ENCODE measurements around the gene CS.

CS gene

DNA sequence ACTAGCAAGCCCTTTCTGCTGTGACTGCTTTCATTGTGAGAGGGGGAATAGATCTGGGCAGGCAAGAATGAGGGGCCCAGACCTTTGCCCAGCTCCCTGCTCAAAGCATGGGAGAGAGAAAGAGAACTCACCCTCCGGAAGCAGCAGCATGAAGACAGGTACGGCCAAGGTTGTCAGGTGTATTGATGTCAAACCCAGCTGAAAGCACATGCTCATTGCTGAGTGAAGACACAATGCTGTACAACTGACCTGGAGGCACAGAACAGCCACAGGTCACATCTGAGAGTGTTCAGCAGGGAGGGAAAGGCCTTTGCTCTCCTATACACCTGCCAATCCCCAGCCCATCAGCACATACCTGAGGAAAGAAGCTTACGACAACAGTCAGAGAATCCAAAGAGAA is 47.5 kb downstream of the CS start:
- Histone ChIP-seq H3K27me3 (ENCODE audit: insufficient read depth, low read length) (no peaks in the 10 kb centered on the region), H2AFZ (ENCODE audit: low read length, unreplicated experiment) (no peak overlapping the region), H3K4me1 (ENCODE audit: control insufficient read depth, insufficient read depth, low read length, unreplicated experiment) (peaks cover 18% of the 10 kb centered on the region), H3K79me2 (ENCODE audit: control insufficient read depth, insufficient read depth, low read length, unreplicated experiment) (peaks cover 48% of the 10 kb centered on the region), H3K4me3 (ENCODE audit: low read depth, low read length) (no peak overlapping the region), H3K27ac (ENCODE audit: low read depth, low read length) (no peak overlapping the region), H3K36me3 (ENCODE audit: insufficient read depth, low read length) (peaks cover 42% of the 10 kb centered on the region)

DNA sequence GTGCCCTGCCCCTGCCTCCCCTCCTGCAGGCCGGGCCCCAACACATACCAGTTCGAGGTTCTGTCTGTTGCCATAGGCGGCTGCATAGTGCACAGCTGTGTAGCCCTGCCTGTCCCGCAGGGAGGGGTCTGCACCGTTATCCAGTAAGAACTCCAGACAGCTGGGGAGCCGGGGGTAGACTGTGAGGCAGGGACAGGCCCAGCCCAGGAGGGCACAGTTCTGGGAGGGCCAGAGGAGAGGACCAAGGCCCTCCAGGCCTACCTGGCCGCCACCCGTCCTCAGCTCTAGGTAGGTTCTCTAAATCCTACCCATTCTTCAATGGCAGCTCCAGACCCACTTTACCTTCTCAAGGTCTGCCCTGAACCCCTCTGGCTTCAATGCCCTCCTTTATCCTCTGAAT is 51.4 kb downstream of the CS start:
- H3K4me1 ChIP-seq (ENCODE audit: control insufficient read depth, insufficient read depth, low read length, unreplicated experiment) = peaks cover 16% of the 10 kb centered on the region
- H3K27ac ChIP-seq (ENCODE audit: low read depth, low read length) = no peak overlapping the region
- H2AFZ ChIP-seq (ENCODE audit: low read length, unreplicated experiment) = no peak overlapping the region
- no peak overlapping the region for H3K4me3 ChIP-seq (ENCODE audit: low read depth, low read length)
- H3K27me3 ChIP-seq (ENCODE audit: insufficient read depth, low read length) = no peaks in the 10 kb centered on the region
- H3K36me3 ChIP-seq (ENCODE audit: insufficient read depth, low read length) = peaks cover 32% of the 10 kb centered on the region
- H3K79me2 ChIP-seq (ENCODE audit: control insufficient read depth, insufficient read depth, low read length, unreplicated experiment) = peaks cover 14% of the 10 kb centered on the region

DNA sequence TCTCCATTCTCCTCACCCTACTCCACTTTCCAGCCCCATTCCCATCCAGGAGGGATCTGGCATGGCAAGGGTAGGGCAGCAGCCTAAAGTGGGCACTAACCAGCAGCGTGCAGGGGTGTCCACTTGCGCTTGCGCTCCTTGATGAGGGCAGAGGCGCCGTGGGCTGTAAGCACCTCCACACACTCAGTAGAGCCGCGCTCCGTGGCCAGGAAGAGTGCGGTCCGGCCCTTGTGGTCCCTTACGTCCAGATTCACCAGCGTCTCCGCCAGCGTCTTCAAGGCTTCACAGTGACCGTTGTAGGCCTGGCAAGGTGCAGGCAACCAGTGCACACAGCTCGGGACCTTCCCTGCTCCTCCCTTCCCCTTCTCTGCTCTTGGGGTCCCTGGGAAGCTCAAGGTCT is 52.2 kb downstream of the CS start:
- Histone ChIP-seq H3K4me3 (ENCODE audit: low read depth, low read length) (no peak overlapping the region), H3K27ac (ENCODE audit: low read depth, low read length) (no peak overlapping the region), H2AFZ (ENCODE audit: low read length, unreplicated experiment) (no peak overlapping the region), H3K27me3 (ENCODE audit: insufficient read depth, low read length) (no peaks in the 10 kb centered on the region), H3K4me1 (ENCODE audit: control insufficient read depth, insufficient read depth, low read length, unreplicated experiment) (peaks cover 24% of the 10 kb centered on the region), H3K79me2 (ENCODE audit: control insufficient read depth, insufficient read depth, low read length, unreplicated experiment) (peaks cover 7% of the 10 kb centered on the region), H3K36me3 (ENCODE audit: insufficient read depth, low read length) (peaks cover 24% of the 10 kb centered on the region)

DNA sequence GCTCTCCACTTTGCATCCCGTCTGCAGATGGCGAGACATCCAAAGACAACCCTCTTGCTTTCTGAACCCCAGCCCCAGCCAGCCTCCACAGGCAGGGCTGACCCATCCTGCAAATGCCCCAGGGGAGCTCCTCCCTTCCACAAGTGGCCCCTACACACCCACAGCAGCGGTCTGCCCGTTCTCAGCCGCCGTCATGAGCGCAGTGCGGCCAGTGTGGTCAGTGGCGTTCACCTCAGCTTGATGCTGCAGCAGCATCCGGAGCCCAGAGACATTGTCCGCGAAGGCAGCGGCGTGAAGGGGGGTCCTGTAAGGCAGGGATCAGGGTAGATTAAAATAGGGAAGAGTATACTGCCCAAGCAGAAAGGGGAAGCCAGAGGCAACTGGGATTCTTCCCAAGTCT is 55.6 kb downstream of the CS start:
- no peak overlapping the region for H3K4me3 ChIP-seq (ENCODE audit: low read depth, low read length)
- H3K27ac ChIP-seq (ENCODE audit: low read depth, low read length) = no peak overlapping the region
- peaks cover 28% of the 10 kb centered on the region for H3K4me1 ChIP-seq (ENCODE audit: control insufficient read depth, insufficient read depth, low read length, unreplicated experiment)
- peaks cover 3% of the 10 kb centered on the region for H3K79me2 ChIP-seq (ENCODE audit: control insufficient read depth, insufficient read depth, low read length, unreplicated experiment)
- H3K36me3 ChIP-seq (ENCODE audit: insufficient read depth, low read length) = peaks cover 25% of the 10 kb centered on the region; the same call in 1 of the 2 replicates
- no peak overlapping the region for H2AFZ ChIP-seq (ENCODE audit: low read length, unreplicated experiment)
- no peaks in the 10 kb centered on the region for H3K27me3 ChIP-seq (ENCODE audit: insufficient read depth, low read length)

DNA sequence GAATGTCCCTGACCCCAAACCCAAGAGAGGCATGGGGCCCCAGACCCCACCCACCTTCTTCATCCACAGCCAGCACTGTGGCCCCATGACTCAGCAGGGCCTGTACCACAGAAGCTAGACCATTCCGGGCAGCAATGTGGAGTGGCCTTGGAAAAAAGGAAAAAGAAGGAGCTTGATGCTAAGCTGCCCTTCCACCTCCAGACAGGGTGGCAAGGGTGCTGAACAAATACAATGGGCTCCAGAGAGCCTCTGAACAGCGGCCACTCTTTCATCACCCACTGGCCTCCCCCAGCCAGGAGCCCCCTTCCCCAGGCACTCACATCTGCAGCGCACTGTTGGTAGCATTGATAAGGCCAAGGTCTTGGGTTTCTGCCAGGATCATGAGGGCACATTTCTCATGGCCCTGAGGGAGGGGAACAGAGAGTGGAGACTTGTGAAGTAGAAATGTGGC is 56.4 kb downstream of the CS start:
- Histone ChIP-seq H3K4me1 (ENCODE audit: control insufficient read depth, insufficient read depth, low read length, unreplicated experiment) (peaks cover 28% of the 10 kb centered on the region), H3K27me3 (ENCODE audit: insufficient read depth, low read length) (no peaks in the 10 kb centered on the region), H3K79me2 (ENCODE audit: control insufficient read depth, insufficient read depth, low read length, unreplicated experiment) (peaks cover 1% of the 10 kb centered on the region), H3K4me3 (ENCODE audit: low read depth, low read length) (no peak overlapping the region), H2AFZ (ENCODE audit: low read length, unreplicated experiment) (no peak overlapping the region), H3K27ac (ENCODE audit: low read depth, low read length) (peak overlapping the region; percentile 15; the same call in 1 of the 2 replicates), H3K36me3 (ENCODE audit: insufficient read depth, low read length) (peaks cover 21% of the 10 kb centered on the region; the same call in 1 of the 2 replicates)

DNA sequence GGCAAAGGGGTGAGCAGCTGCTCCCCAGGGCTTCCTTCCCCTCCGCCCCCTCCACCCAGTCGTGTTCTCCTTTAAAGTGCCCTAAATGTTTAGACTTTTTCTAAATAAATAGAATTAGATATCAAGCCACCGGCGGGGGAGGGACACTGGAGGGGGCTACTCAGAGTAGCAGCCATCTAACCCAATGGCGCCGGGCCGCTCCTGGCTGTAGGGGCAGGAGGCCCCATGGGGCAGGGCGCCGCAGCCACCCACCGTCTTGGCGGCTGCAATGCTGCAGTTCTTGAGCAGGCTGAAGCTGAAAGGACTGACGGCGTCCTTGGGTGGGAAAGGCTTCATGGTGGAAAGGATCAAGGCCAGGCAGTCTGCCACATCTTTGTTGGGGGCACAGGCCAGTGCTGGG is 57.1 kb downstream of the CS start:
- no peaks in the 10 kb centered on the region for H3K79me2 ChIP-seq (ENCODE audit: control insufficient read depth, insufficient read depth, low read length, unreplicated experiment)
- no peak overlapping the region for H3K4me3 ChIP-seq (ENCODE audit: low read depth, low read length)
- no peak overlapping the region for H2AFZ ChIP-seq (ENCODE audit: low read length, unreplicated experiment)
- peaks cover 28% of the 10 kb centered on the region for H3K4me1 ChIP-seq (ENCODE audit: control insufficient read depth, insufficient read depth, low read length, unreplicated experiment)
- no peak overlapping the region for H3K27ac ChIP-seq (ENCODE audit: low read depth, low read length)
- H3K27me3 ChIP-seq (ENCODE audit: insufficient read depth, low read length) = no peaks in the 10 kb centered on the region
- H3K36me3 ChIP-seq (ENCODE audit: insufficient read depth, low read length) = peaks cover 18% of the 10 kb centered on the region; the same call in 1 of the 2 replicates

DNA sequence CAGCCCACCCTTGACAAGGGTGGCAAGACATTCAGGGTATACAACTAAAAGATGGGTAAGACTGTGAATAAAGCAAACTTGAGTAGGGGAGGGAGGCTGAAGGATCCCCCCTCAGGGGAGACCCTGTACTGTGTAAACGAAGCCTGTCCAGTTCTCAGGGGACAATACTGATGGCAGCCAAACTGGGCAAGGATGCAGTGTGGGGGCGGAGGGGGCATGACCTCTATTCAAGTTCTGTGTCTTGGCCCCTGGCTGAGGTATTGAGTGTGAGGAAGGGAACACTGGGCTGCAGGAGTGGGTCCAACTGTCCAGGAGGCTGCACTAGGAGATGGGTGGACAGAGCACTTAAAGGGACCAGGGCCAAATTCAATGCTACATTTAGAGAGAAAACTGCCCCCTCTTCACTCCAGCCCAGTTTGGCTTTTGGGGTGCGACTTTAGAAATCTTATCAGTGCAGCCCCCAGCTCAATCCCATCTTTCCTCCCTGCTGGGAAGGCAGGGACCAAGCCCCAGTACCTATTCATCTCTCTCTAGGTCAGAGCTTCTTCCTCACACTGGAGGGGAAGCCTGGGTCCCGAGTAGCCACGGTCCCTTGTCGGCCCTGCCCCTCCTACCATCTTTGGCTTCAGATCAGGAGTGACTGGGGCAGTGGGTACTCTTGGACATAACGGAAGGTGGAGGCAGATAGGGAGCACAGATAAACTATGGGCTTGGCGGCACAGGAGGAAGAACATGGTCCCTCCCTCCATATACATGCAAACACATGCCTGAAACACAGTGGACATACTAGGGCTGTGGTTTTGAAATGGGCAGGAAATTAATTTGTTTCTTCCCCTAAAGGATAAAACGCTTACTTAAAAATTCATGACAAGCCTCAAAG is 58.5 kb downstream of the CS start:
- no peaks in the 10 kb centered on the region for H3K79me2 ChIP-seq (ENCODE audit: control insufficient read depth, insufficient read depth, low read length, unreplicated experiment)
- H3K27me3 ChIP-seq (ENCODE audit: insufficient read depth, low read length) = no peaks in the 10 kb centered on the region
- H3K4me3 ChIP-seq (ENCODE audit: low read depth, low read length) = no peak overlapping the region
- peaks cover 18% of the 10 kb centered on the region; the same call in 1 of the 2 replicates for H3K36me3 ChIP-seq (ENCODE audit: insufficient read depth, low read length)
- no peak overlapping the region for H2AFZ ChIP-seq (ENCODE audit: low read length, unreplicated experiment)
- H3K27ac ChIP-seq (ENCODE audit: low read depth, low read length) = no peak overlapping the region
- peaks cover 28% of the 10 kb centered on the region for H3K4me1 ChIP-seq (ENCODE audit: control insufficient read depth, insufficient read depth, low read length, unreplicated experiment)

DNA sequence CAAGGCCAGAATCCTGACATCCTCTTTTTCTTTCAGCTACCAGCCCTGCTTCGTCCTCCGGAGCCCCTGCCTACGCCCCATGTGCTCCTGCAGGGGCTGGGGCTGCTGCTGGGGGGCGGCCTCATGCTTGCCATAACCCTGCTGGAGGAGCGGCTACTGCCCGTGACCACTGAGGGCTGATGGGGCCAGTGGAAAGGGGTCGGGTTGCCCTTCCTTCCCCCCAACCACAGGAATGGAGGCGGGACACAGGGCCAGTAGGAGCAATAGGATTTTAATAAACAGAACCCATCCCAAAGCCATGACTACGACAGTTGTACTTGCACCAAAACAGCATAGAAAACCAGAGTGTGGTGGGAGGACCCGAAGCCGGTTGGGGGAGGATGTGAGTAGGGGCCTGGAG is 62.6 kb downstream of the CS start:
- H3K36me3 ChIP-seq (ENCODE audit: insufficient read depth, low read length) = peaks cover 13% of the 10 kb centered on the region; the same call in 1 of the 2 replicates
- no peaks in the 10 kb centered on the region for H3K79me2 ChIP-seq (ENCODE audit: control insufficient read depth, insufficient read depth, low read length, unreplicated experiment)
- peaks cover 4% of the 10 kb centered on the region for H3K4me1 ChIP-seq (ENCODE audit: control insufficient read depth, insufficient read depth, low read length, unreplicated experiment)
- H3K4me3 ChIP-seq (ENCODE audit: low read depth, low read length) = no peak overlapping the region
- H2AFZ ChIP-seq (ENCODE audit: low read length, unreplicated experiment) = no peak overlapping the region
- no peaks in the 10 kb centered on the region for H3K27me3 ChIP-seq (ENCODE audit: insufficient read depth, low read length)
- H3K27ac ChIP-seq (ENCODE audit: low read depth, low read length) = no peak overlapping the region

DNA sequence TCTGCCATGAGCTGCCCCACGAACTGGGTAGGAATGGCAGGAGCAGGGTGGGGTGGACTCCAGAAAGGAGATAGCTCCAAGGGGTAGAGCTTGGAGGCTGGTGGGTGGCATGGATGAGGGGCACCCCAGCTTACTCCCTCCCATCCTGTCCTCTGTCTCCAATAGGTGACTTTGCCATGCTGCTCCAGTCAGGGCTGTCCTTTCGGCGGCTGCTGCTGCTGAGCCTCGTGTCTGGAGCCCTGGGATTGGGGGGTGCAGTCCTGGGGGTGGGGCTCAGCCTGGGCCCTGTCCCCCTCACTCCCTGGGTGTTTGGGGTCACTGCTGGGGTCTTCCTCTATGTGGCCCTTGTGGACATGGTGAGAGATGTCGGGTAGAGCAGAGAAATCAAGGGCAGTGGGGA is 63.1 kb downstream of the CS start:
- Histone ChIP-seq H3K4me3 (ENCODE audit: low read depth, low read length) (no peak overlapping the region), H3K79me2 (ENCODE audit: control insufficient read depth, insufficient read depth, low read length, unreplicated experiment) (no peaks in the 10 kb centered on the region), H3K27ac (ENCODE audit: low read depth, low read length) (no peak overlapping the region), H3K27me3 (ENCODE audit: insufficient read depth, low read length) (no peaks in the 10 kb centered on the region), H3K36me3 (ENCODE audit: insufficient read depth, low read length) (peaks cover 13% of the 10 kb centered on the region; the same call in 1 of the 2 replicates), H3K4me1 (ENCODE audit: control insufficient read depth, insufficient read depth, low read length, unreplicated experiment) (peaks cover 4% of the 10 kb centered on the region), H2AFZ (ENCODE audit: low read length, unreplicated experiment) (no peak overlapping the region)

DNA sequence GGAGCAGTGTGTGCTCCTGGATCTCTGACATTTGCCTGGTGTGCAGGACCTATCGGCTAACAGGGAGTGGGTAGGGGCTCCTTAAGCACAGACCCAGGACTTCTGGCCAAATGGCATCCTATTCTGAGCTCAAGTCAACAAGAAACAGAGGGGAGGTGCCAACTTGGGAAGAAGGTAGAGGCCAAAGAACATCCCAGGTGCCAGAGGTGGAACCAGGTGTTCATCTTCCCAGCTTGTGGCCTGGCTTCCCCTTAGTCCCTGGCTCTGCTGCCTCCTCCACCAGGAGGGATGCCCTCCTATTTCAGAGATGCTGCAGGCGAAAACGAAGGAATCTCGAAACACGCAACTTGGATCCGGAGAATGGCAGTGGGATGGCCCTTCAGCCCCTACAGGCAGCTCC is 64.0 kb downstream of the CS start:
- Histone ChIP-seq H3K27ac (ENCODE audit: low read depth, low read length) (no peak overlapping the region), H2AFZ (ENCODE audit: low read length, unreplicated experiment) (no peak overlapping the region), H3K4me1 (ENCODE audit: control insufficient read depth, insufficient read depth, low read length, unreplicated experiment) (no peaks in the 10 kb centered on the region), H3K27me3 (ENCODE audit: insufficient read depth, low read length) (no peaks in the 10 kb centered on the region), H3K79me2 (ENCODE audit: control insufficient read depth, insufficient read depth, low read length, unreplicated experiment) (no peaks in the 10 kb centered on the region), H3K36me3 (ENCODE audit: insufficient read depth, low read length) (peaks cover 6% of the 10 kb centered on the region; the same call in 1 of the 2 replicates), H3K4me3 (ENCODE audit: low read depth, low read length) (no peak overlapping the region)

Data from ACC112 (cell line).